Measurements from ENCODE around the gene BMI1. TPM values are rescaled to one million over a fixed set of nuclear protein-coding genes. Genes with fewer than 3 reads are reported as not detected.

BMI1 gene
- total and polyA plus RNA-seq, 2 donors (not counting 3 experiments of a cell fraction or from before 2014, with no cell fraction given): 12.0 to 25.1 TPM

DNA sequence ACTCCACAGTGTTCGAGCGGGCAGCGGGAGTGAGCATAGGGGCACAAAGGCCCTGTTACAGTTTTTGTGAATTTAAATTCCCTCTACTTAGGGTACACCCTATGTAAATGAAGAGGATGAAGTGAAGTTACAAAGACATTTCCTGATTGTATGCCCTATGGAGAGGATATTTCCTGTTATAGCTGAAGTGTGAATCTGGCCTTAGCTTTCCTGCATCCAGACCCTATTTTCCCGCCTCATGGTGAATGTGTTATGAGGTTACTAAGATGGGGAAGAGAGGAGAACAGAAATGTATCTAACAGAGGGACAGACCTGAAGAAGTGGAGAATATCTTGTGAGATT, 42.5 kb upstream of the BMI1 start:
- ChIA-PET POLR2A (interaction anchor here (0.5 kb wide), 1 partner anchor 1003 kb away, joined by 4 read pairs; no protein-coding TSS in a partner anchor), CTCF (no interaction called here)
- Histone ChIP-seq H3K27me3 (ENCODE audit: control insufficient read depth in 2 of 2, insufficient read depth in 2 of 2, low read length in 2 of 2) (peaks cover 7 to 15% of the 10 kb centered on the region in 2 experiments), H3K4me1 (ENCODE audit: control insufficient read depth, extremely low read depth, insufficient read depth, low read length) (no peaks in the 10 kb centered on the region), H3K79me2 (ENCODE audit: control insufficient read depth, insufficient read depth, low read length) (no peaks in the 10 kb centered on the region), H3K27ac (ENCODE audit: insufficient read depth, low read depth, low read length) (no peak overlapping the region), H2AFZ (ENCODE audit: low read depth, low read length) (no peak overlapping the region), H4K20me1 (replicated peaks; ENCODE audit: control insufficient read depth, extremely low read depth, insufficient read depth, low read length) (no peaks in the 10 kb centered on the region), H3K36me3 (ENCODE audit: control insufficient read depth in 2 of 2, extremely low read depth in 1 of 2, insufficient read depth in 2 of 2, low read length in 2 of 2) (no peaks in the 10 kb centered on the region), H3K4me2 (ENCODE audit: insufficient read depth, low read length) (no peak overlapping the region), H3K4me3 (replicated peaks in 1 of 3; ENCODE audit: insufficient read depth in 1 of 3, low read depth in 1 of 3, low read length in 3 of 3) (no peak overlapping the region), H3K9ac (replicated peaks; ENCODE audit: extremely low read depth, insufficient read depth, low read length) (no peak overlapping the region), H3K9me3 (replicated peaks; ENCODE audit: control insufficient read depth, insufficient read depth, low read length) (no peaks in the 10 kb centered on the region), H3K9me1 (replicated peaks; ENCODE audit: control insufficient read depth, extremely low read depth, insufficient read depth, low read length) (no peaks in the 10 kb centered on the region)
- DNase-seq (ENCODE audit: low read depth, low spot score) (no peak), FAIRE-seq (no peak)
- no TSS peak for BruUV-seq (replicated peaks)
- TF ChIP-seq, protein P1, sequence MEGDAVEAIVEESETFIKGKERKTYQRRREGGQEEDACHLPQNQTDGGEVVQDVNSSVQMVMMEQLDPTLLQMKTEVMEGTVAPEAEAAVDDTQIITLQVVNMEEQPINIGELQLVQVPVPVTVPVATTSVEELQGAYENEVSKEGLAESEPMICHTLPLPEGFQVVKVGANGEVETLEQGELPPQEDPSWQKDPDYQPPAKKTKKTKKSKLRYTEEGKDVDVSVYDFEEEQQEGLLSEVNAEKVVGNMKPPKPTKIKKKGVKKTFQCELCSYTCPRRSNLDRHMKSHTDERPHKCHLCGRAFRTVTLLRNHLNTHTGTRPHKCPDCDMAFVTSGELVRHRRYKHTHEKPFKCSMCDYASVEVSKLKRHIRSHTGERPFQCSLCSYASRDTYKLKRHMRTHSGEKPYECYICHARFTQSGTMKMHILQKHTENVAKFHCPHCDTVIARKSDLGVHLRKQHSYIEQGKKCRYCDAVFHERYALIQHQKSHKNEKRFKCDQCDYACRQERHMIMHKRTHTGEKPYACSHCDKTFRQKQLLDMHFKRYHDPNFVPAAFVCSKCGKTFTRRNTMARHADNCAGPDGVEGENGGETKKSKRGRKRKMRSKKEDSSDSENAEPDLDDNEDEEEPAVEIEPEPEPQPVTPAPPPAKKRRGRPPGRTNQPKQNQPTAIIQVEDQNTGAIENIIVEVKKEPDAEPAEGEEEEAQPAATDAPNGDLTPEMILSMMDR (IDR thresholded peaks at IDR 0.05; ENCODE audit: extremely low read depth in 1 of 2, insufficient read depth in 1 of 2, low read depth in 1 of 2, low read length in 2 of 2): no peak
- TF ChIP-seq POLR2A (IDR thresholded peaks at IDR 0.05; ENCODE audit: low read depth, low read length): no peak
- TF ChIP-seq GATA2 (IDR thresholded peaks at IDR 0.05; ENCODE audit: insufficient read depth, insufficient read length, low read depth, low read length): no peak
- TF ChIP-seq FOS (IDR thresholded peaks at IDR 0.05; ENCODE audit: borderline replicate concordance, insufficient read depth, low read length): no peak
- no peak for TF ChIP-seq EZH2 (IDR thresholded peaks at IDR 0.05; ENCODE audit: borderline replicate concordance, low read depth, low read length, severe bottlenecking)
- dilution Hi-C loops (cut with MboI; ENCODE audit: extremely low pct_ligation_motif_present, low sequenced_read_pairs) (no loop called here), intact Hi-C loops (cut with micrococcal nuclease) (no loop called here)

DNA sequence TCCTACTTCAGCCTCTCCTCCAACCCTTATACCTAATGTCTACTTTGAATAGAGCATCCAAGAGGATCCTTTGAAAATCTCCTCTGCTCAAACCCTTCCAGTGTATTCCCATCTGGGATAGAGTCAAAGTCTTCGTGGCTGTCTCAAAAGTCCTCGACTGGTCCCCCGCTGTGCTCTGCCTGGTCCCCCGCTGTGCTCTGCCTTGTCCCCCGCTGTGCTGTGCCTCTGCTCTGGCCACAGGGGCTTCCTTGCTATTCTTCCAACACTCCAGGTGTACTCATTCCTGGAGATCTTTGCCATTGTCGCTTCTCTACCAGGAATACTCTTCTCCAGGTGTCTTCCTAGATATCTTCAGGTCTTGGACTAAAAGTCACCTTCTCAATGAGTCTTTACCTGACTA, 40.8 kb upstream of the BMI1 start:
- H3K4me3 ChIP-seq (replicated peaks in 1 of 3; ENCODE audit: insufficient read depth in 1 of 3, low read depth in 1 of 3, low read length in 3 of 3): no peak overlapping the region
- H3K27me3 ChIP-seq (ENCODE audit: control insufficient read depth in 2 of 2, insufficient read depth in 2 of 2, low read length in 2 of 2): peaks cover 7 to 15% of the 10 kb centered on the region in 2 experiments
- no peaks in the 10 kb centered on the region for H3K4me1 ChIP-seq (ENCODE audit: control insufficient read depth, extremely low read depth, insufficient read depth, low read length)
- H3K9me1 ChIP-seq (replicated peaks; ENCODE audit: control insufficient read depth, extremely low read depth, insufficient read depth, low read length): no peaks in the 10 kb centered on the region
- ChIA-PET POLR2A (no interaction called here), CTCF (no interaction called here)
- H3K4me2 ChIP-seq (ENCODE audit: insufficient read depth, low read length): no peak overlapping the region
- no peaks in the 10 kb centered on the region for H3K79me2 ChIP-seq (ENCODE audit: control insufficient read depth, insufficient read depth, low read length)
- H3K9ac ChIP-seq (replicated peaks; ENCODE audit: extremely low read depth, insufficient read depth, low read length): no peak overlapping the region
- H3K9me3 ChIP-seq (replicated peaks; ENCODE audit: control insufficient read depth, insufficient read depth, low read length): no peaks in the 10 kb centered on the region
- no peak overlapping the region for H3K27ac ChIP-seq (ENCODE audit: insufficient read depth, low read depth, low read length)
- intact Hi-C loops (cut with micrococcal nuclease): no loop called here
- no TSS peak for BruUV-seq (replicated peaks)
- no peak for DNase-seq (ENCODE audit: low read depth, low spot score)
- H4K20me1 ChIP-seq (replicated peaks; ENCODE audit: control insufficient read depth, extremely low read depth, insufficient read depth, low read length): no peaks in the 10 kb centered on the region
- TF ChIP-seq MYC (IDR thresholded peaks at IDR 0.05; ENCODE audit: low read depth, low read length) (no peak), EZH2 (IDR thresholded peaks at IDR 0.05; ENCODE audit: borderline replicate concordance, low read depth, low read length, severe bottlenecking) (no peak), GATA2 (IDR thresholded peaks at IDR 0.05; ENCODE audit: insufficient read depth, insufficient read length, low read depth, low read length) (no peak), POLR2AphosphoS5 (IDR thresholded peaks at IDR 0.05; ENCODE audit: insufficient read depth, low read depth, low read length) (no peak), POLR2A (IDR thresholded peaks at IDR 0.05; ENCODE audit: low read depth, low read length) (no peak), JUN (IDR thresholded peaks at IDR 0.05; ENCODE audit: borderline replicate concordance, insufficient read depth, insufficient read length, low read depth) (no peak), FOS (IDR thresholded peaks at IDR 0.05; ENCODE audit: borderline replicate concordance, insufficient read depth, low read length) (no peak)
- TF ChIP-seq, protein P2, sequence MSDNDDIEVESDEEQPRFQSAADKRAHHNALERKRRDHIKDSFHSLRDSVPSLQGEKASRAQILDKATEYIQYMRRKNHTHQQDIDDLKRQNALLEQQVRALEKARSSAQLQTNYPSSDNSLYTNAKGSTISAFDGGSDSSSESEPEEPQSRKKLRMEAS (IDR thresholded peaks at IDR 0.05; ENCODE audit: insufficient read depth, insufficient read length): no peak
- TF ChIP-seq, protein P1 (IDR thresholded peaks at IDR 0.05; ENCODE audit: extremely low read depth in 1 of 2, insufficient read depth in 1 of 2, low read depth in 1 of 2, low read length in 2 of 2): no peak
- dilution Hi-C loops (cut with MboI; ENCODE audit: extremely low pct_ligation_motif_present, low sequenced_read_pairs): no loop called here
- no peak overlapping the region for H2AFZ ChIP-seq (ENCODE audit: low read depth, low read length)
- H3K36me3 ChIP-seq (ENCODE audit: control insufficient read depth in 2 of 2, extremely low read depth in 1 of 2, insufficient read depth in 2 of 2, low read length in 2 of 2): no peaks in the 10 kb centered on the region
- no peak for FAIRE-seq

Measured in endothelial cell of umbilical vein (primary cell).